ENCODE measurements around the gene MLPH.

MLPH gene

GRCh38 chr2:237546040-237546875 is 59.2 kb downstream of the MLPH start:
- no peak for DNase-seq (ENCODE audit: low read depth)
- no peak overlapping the region for H3K4me3 ChIP-seq (replicated peaks; ENCODE audit: low read depth, low read length)
- no peak for TF ChIP-seq CTCF (IDR thresholded peaks at IDR 0.05; ENCODE audit: low read length, missing control alignments)

GRCh38 chr2:237546876-237547395 is 59.9 kb downstream of the MLPH start:
- H3K4me3 ChIP-seq (replicated peaks; ENCODE audit: low read depth, low read length) = no peak overlapping the region
- TF ChIP-seq CTCF (IDR thresholded peaks at IDR 0.05; ENCODE audit: low read length, missing control alignments) = no peak
- no peak for DNase-seq (ENCODE audit: low read depth)

GRCh38 chr2:237547841-237548416 is 60.9 kb downstream of the MLPH start:
- no peak overlapping the region for H3K4me3 ChIP-seq (replicated peaks; ENCODE audit: low read depth, low read length)
- DNase-seq (ENCODE audit: low read depth) = no peak
- no peak for TF ChIP-seq CTCF (IDR thresholded peaks at IDR 0.05; ENCODE audit: low read length, missing control alignments)

- no peak overlapping the region for H3K4me3 ChIP-seq (replicated peaks; ENCODE audit: low read depth, low read length)
- no peak for DNase-seq (ENCODE audit: low read depth)
- TF ChIP-seq CTCF (IDR thresholded peaks at IDR 0.05; ENCODE audit: low read length, missing control alignments) = no peak
Measured at GRCh38 chr2:237549216-237549615, 62.2 kb downstream of the MLPH start.

- H3K4me3 ChIP-seq (replicated peaks; ENCODE audit: low read depth, low read length) = no peak overlapping the region
- no peak for DNase-seq (ENCODE audit: low read depth)
- TF ChIP-seq CTCF (IDR thresholded peaks at IDR 0.05; ENCODE audit: low read length, missing control alignments) = no peak
Measured at GRCh38 chr2:237549643-237550415, 62.8 kb downstream of the MLPH start.

GRCh38 chr2:237551071-237551574 is 64.1 kb downstream of the MLPH start:
- no peak overlapping the region for H3K4me3 ChIP-seq (replicated peaks; ENCODE audit: low read depth, low read length)
- TF ChIP-seq CTCF (IDR thresholded peaks at IDR 0.05; ENCODE audit: low read length, missing control alignments) = no peak
- DNase-seq (ENCODE audit: low read depth) = no peak

Measured in fibroblast of pulmonary artery (primary cell).